ENCODE data around the gene SYT14.

- TF ChIP-seq CTCF (IDR thresholded peaks at IDR 0.05 in 2 of 3, conservative IDR thresholded peaks at IDR 0.05 in 1 of 3; ENCODE audit: borderline replicate concordance in 1 of 3, insufficient read depth in 1 of 3, low read depth in 2 of 3, low read length in 2 of 3): peak in 1 of 3 experiments; percentile 57; a peak in 2 of 6 replicates
- no peak for TF ChIP-seq MAX (IDR thresholded peaks at IDR 0.05)
- TF ChIP-seq RAD21 (IDR thresholded peaks at IDR 0.05; ENCODE audit: low read depth): peak; percentile 63
Measured at GRCh38 chr1:209989525-209989924, 51.5 kb downstream of the SYT14 start.

All from HCT116 (cell line).